H1 (cell line): ENCODE measurements around the gene ILF2.

ENCODE experiments used
- ASH2L ChIP-seq: fragments of 200-600, 300-600 bp; sonication (generic); IDR thresholded peaks from one replicate; pipeline ENCODE4 v1.7.1; 2017; ENCODE audit warnings: low read length
- CBX8 ChIP-seq: fragments of 300-800, 300-1000 bp; sonication (generic); IDR thresholded peaks from 2 replicates; pipeline ENCODE4 v1.7.1; 2016; ENCODE audit warnings: low read depth, low read length, borderline replicate concordance
- CHD2 ChIP-seq: IDR thresholded peaks from 2 replicates; pipeline ENCODE4 v1.6.1; 2012; ENCODE audit warnings: low read length, improper control_type of control experiment
- CREB1 ChIP-seq: IDR thresholded peaks from 2 replicates; pipeline ENCODE4 v1.6.1; 2012; ENCODE audit warnings: inconsistent platforms
- CTCF ChIP-seq, 3 experiments: IDR thresholded peaks; 1 replicate in 2 of 3; 2 replicates in 1 of 3; pipeline versions ENCODE4 v1.5.1 to v1.6.1; 2011; ENCODE audit warnings: low read length in 3 of 3, mild to moderate bottlenecking in 3 of 3, inconsistent platforms in 2 of 3, low read depth in 1 of 3, moderate library complexity in 1 of 3; ENCODE audit not compliant: insufficient read depth in 1 of 3; ENCODE audit errors: control extremely low read depth in 1 of 3
- JUND ChIP-seq: IDR thresholded peaks from 2 replicates; pipeline ENCODE4 v1.6.1; 2011; ENCODE audit warnings: mild to moderate bottlenecking, improper control_type of control experiment, low read length
- KDM1A ChIP-seq: fragments of 200-600, 300-600 bp; sonication (generic); IDR thresholded peaks from 2 replicates; pipeline ENCODE4 v1.7.1; 2016; ENCODE audit warnings: mild to moderate bottlenecking, low read length, borderline replicate concordance
- POLR2AphosphoS5 ChIP-seq: IDR thresholded peaks from 2 replicates; pipeline ENCODE4 v1.6.1; 2011; ENCODE audit warnings: low read depth, low read length
- RAD21 ChIP-seq, 2 experiments: IDR thresholded peaks in 1 of 2; conservative IDR thresholded peaks in 1 of 2; 2 replicates each; pipeline ENCODE4 v1.6.1; 2011; ENCODE audit warnings: low read depth in 2 of 2, low read length in 2 of 2, improper control_type of control experiment in 1 of 2, inconsistent platforms in 1 of 2, mild to moderate bottlenecking in 1 of 2, moderate library complexity in 1 of 2
- TAF1 ChIP-seq: IDR thresholded peaks from 2 replicates; pipeline ENCODE4 v1.6.1; 2011; ENCODE audit warnings: mild to moderate bottlenecking, low read depth, low read length

DNA sequence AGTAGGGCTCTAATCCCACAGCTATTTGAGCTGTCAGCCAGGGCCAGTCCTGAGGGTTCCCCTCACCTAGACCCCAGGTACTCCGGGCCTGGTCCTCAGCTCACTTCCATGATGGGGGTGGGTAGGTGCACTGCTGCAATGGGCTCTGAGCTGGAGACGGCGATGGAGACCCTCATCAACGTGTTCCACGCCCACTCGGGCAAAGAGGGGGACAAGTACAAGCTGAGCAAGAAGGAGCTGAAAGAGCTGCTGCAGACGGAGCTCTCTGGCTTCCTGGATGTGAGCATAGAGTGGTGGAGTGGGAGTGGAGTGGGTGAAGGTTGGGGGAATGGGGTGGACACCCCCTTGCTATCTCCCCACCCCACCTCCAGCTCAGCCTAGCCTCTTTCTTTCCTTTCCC lies 40.4 kb downstream of the ILF2 start:
- TF ChIP-seq CTCF (IDR thresholded peaks at IDR 0.05; ENCODE audit: control extremely low read depth in 1 of 3, insufficient read depth in 1 of 3, low read depth in 1 of 3, low read length in 3 of 3) (no peak), ASH2L (no peak), JUND (no peak), TAF1 (no peak), RAD21 (IDR thresholded peaks at IDR 0.05 in 1 of 2, conservative IDR thresholded peaks at IDR 0.05 in 1 of 2; ENCODE audit: low read depth in 2 of 2, low read length in 2 of 2) (no peak), CREB1 (no peak), CHD2 (no peak), CBX8 (no peak), POLR2AphosphoS5 (no peak), KDM1A (no peak)
